ENCODE measurements around the gene CHRNA9.

- TF ChIP-seq CTCF (IDR thresholded peaks at IDR 0.05) (no peak), POLR2A (IDR thresholded peaks at IDR 0.05) (no peak)
Measured at GRCh38 chr4:40349561-40350198, 14.5 kb downstream of the CHRNA9 start.

Measured in right lobe of liver (tissue), 4 donors.